HG03066 (cell line): Measurements from ENCODE around the gene SSTR5.

Source experiments
- ATAC-seq: cut with Tn5 transposase; IDR thresholded peaks from one replicate; pipeline ENCODE4 v1.9.1; 2021; ENCODE audit warnings: low read depth; ENCODE audit not compliant: unreplicated experiment

The SSTR5 gene

GRCh38 chr16:1038932-1039331 lies 33.6 kb upstream of the SSTR5 start:
- ATAC-seq = no peak

- ATAC-seq = no peak
Observed at GRCh38 chr16:1039762-1040161, 32.8 kb upstream of the SSTR5 start.

GRCh38 chr16:1040346-1040745 lies 32.2 kb upstream of the SSTR5 start:
- ATAC-seq = no peak

GRCh38 chr16:1042049-1042744 lies 30.4 kb upstream of the SSTR5 start:
- no peak for ATAC-seq

- ATAC-seq = no peak
Observed at GRCh38 chr16:1042866-1043265, 29.7 kb upstream of the SSTR5 start.

- ATAC-seq = no peak
Observed at GRCh38 chr16:1043881-1044451, 28.6 kb upstream of the SSTR5 start.

GRCh38 chr16:1044460-1045309 lies 27.9 kb upstream of the SSTR5 start:
- ATAC-seq = no peak

- ATAC-seq = no peak
Observed at GRCh38 chr16:1045310-1045992, 27.1 kb upstream of the SSTR5 start.

- ATAC-seq = no peak
Observed at GRCh38 chr16:1045993-1046911, 26.3 kb upstream of the SSTR5 start.

GRCh38 chr16:1047123-1047522 lies 25.4 kb upstream of the SSTR5 start:
- ATAC-seq = no peak

GRCh38 chr16:1047801-1048200 lies 24.7 kb upstream of the SSTR5 start:
- ATAC-seq = no peak

GRCh38 chr16:1048442-1049112 lies 24.0 kb upstream of the SSTR5 start:
- no peak for ATAC-seq

GRCh38 chr16:1049113-1049975 lies 23.2 kb upstream of the SSTR5 start:
- no peak for ATAC-seq

- ATAC-seq = no peak
Observed at GRCh38 chr16:1049976-1050247, 22.6 kb upstream of the SSTR5 start.

GRCh38 chr16:1050516-1050915 lies 22.0 kb upstream of the SSTR5 start:
- no peak for ATAC-seq

- no peak for ATAC-seq
Observed at GRCh38 chr16:1050921-1051320, 21.6 kb upstream of the SSTR5 start.

- ATAC-seq = no peak
Observed at GRCh38 chr16:1051446-1051845, 21.1 kb upstream of the SSTR5 start.

- ATAC-seq = no peak
Observed at GRCh38 chr16:1052721-1053120, 19.8 kb upstream of the SSTR5 start.

- no peak for ATAC-seq
Observed at GRCh38 chr16:1053121-1053521, 19.4 kb upstream of the SSTR5 start.
